Measurements from ENCODE around the gene HRC.
A peak's percentile ranks its signal among the peaks of the same experiment; 100 is the strongest.
"Not testable (repeated sequence)": the region's sequence is repeated elsewhere in the genome, so short reads cannot be mapped to it uniquely, and the experiment has no call there.

Gene HRC

DNA sequence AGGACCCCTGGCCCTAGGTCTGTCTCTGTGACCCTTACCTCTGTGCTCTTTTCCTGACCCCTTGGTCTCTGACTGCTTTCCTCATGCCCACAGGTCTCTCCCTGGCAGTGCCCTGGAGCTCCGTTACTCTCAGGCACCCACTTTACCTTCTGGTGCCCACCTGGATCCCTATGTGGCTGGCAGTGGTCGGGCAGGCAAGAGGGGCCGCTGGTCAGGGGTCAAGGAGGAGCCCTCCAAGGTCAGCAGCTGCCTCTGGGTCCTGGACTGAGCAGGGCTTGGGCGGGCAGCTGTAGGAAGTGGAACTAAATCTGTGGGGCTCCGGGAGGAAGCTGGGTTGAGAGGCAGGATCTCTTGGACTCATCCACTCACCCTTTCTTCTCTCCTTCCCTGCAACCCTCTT is 19.5 kb downstream of the HRC start:
- no peak for DNase-seq (ENCODE audit: low read depth in 2 of 2)

DNA sequence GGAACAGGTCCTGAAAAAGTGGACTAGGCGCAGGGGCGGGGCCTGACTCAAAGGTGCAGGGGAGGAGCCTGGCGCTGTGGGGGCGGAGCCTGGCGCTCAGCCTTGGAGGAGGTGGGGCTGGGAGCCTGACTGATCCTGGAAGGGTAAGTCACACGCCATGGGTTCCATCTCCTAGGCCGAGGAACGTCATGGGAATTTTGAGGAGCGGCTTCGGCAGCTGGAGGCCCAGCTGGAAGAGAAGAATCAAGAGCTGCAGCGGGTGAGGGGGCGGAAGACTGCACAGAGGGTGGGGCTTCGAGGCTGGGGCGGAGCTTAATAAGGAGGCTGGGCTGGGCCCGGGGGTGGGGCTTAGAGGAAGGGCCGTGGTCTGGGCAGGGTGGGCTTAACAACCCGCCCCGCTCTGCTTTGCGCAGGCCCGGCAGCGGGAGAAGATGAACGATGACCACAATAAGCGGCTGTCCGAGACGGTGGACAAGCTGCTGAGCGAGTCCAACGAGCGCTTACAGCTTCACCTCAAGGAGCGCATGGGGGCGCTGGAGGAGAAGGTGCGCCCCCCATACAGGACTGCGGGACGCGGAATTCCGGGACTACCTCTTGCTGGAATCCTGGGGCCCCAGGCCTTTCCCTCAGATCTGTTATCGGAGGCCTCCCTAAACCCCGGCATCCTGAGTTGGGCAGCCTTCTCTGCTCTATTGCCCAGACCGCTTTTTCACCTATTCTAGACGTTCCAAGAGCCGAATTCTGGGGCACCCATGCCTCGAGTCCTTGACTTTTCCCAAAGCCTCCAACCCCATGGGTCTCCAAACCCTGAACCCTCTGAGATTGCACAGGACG is 21.4 kb downstream of the HRC start:
- peak in 1 of 2 donors; percentile 55 for DNase-seq (ENCODE audit: low read depth in 2 of 2)

DNA sequence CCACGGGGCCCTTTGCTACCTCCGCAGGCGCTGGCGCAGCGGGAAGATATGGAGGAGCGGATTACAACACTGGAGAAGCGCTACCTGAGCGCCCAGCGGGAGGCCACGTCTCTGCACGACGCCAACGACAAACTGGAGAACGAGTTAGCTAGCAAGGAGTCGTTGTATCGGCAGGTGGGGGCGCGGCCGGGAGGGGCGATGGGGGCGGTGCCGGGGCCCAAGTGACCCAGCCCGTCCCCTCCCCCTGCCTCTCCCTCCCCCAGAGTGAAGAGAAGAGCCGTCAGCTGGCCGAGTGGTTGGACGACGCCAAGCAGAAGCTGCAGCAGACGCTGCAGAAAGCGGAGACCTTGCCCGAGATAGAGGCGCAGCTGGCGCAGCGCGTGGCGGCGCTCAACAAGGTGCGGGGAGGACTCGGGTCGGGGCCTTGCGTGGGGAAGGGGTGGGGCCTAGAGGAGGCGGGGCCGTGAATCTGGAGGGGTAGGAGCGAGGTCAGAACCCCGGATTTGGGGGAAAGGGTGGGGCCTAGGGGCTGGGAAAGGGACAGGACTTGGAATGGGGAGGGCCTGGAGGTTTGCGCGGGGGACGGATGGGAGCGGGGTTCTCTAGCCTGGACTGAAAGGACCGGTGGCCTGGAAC is 22.1 kb downstream of the HRC start:
- DNase-seq (ENCODE audit: low read depth in 2 of 2) = no peak

DNA sequence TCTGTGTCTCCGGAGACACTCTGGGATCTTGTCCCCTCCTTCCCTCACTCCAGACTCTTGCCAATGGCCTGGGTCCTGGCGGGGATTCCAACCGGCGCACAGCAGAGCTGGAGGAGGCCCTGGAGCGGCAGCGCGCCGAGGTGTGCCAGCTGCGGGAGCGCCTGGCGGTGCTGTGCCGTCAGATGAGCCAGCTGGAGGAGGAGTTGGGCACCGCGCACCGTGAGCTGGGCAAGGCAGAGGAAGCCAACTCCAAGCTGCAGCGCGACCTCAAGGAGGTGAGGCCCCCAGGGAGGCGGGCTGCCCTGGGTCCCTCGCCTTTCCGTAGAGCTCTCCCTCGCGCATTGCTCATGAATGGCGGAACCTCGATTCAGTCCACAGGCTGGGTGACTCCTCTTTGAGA is 24.9 kb downstream of the HRC start:
- DNase-seq (ENCODE audit: low read depth in 2 of 2) = no peak

DNA sequence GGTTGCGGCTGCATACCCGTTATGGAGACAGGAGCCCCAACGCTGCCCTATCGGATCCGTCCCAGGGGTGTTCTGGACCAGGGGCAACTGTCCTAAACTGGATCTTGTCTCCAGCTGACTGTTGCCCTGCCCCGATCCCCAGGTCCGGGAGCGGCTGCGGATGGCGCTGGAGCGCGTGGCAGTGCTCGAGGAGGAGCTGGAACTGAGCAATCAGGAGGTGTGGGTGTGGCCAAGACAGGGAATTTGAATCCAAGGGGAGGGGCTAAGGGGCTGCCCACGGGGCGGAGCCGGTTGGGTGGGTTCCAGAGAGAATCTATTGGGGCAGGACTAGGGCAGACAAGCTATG is 26.0 kb downstream of the HRC start:
- DNase-seq (ENCODE audit: low read depth in 2 of 2) = no peak

DNA sequence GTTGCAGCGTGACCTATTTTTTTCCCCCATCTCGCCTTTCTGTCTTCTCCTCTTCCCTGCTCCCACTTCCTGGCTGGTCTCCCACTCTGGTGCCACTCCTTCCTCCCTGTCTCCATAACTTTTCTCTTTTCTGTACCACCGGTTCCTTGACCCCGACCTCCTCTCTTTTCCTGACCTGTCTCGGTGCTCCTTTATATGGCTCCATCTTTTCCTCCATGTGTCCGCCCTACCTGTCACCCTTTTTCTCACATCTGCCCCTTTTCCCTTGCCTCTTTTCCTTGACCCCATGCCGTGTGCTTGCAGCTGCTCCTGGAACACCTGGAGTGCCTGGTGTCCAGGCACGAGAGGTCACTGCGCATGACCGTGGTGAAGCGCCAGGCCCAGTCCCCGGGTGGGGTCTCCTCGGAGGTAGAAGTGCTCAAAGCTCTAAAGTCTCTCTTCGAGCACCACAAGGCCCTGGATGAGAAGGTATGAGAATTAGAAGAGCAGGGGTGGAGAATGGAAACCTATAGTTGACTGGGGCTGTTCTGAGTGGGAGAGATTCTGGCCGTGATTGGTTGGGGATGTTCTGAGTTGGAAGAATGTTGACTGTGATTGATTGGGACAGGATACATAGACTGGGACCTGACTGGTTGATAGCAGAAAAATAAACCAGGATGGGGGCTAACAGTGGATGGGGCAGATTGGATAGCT is 26.5 kb downstream of the HRC start:
- no peak for DNase-seq (ENCODE audit: low read depth in 2 of 2)

DNA sequence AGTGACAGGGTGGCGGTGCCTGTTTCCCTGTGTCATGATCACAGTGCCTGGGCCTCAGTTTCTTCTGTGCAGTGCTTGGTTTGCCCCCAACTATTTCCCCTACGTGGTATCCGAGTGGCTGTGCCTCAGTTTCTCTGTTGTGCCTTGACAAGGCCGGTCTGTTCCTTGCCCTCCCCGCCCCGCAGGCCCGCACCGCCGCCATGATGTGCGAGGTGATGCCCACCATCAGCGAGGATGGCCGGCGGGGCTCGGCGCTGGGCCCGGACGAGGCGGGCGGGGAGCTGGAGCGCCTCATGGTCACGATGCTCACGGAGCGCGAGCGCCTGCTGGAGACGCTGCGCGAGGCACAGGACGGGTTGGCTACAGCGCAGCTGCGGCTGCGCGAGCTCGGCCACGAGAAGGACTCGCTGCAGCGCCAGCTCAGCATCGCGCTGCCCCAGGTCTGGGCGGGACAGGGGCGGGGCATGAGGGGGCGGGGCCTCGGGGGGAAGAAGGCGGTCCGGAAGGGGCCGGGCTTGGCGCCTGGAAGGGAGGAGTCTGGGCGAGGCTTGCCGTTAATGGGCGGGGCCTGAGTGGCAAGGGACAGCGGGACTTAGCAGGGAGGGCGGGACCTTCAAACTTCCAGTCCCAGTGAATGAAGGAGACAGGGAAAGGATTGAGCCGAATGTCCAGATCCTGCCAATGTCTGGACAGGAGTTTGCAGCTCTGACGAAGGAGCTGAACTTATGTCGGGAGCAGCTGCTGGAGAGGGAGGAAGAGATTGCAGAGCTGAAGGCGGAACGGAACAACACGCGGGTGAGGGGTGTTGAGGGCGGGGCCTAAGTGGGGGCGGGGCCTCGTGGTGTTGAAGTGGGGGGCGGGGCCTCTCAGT is 27.3 kb downstream of the HRC start:
- peak; percentile 91 to 95 for DNase-seq (ENCODE audit: low read depth in 2 of 2)

DNA sequence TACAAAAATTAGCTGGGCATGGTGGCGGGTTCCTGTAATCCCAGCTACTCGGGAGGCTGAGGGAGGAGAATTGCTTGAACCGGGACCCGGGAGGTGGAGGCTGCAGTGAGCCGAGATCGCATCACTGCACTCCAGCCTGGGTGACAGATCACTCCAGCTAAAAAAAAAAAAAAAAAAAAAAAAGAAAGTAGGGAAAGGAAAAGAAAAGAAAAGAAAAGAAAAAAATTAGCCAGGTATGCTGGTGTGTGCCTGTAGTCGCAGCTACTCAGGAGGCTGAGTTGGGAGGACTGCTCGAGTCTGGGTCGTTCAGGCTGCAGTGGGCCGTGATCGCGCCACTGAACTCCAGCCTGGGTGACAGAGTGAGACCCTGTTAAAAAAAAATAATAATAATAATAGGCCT is 28.0 kb downstream of the HRC start:
- not testable (repeated sequence) for DNase-seq (ENCODE audit: low read depth in 2 of 2)

DNA sequence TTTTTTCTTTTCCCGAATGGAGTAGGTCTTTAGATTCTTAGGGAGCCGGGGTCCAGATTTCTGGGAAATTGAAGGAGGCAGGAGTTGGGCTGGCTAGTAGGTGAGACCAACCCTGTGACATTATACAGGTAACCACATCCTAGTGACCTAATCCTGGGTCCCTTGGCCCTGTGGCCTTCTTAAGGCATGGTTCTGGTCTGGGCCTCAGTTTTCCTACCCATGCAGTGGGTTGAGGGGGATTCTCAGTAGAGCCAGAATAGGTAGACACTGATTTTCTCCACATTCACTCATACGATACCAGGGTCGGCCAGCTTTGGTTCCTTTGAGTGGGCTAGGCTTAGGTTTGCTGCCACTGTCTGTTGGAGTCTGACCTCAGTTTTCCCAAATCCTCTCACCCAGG is 28.6 kb downstream of the HRC start:
- DNase-seq (ENCODE audit: low read depth in 2 of 2) = no peak

DNA sequence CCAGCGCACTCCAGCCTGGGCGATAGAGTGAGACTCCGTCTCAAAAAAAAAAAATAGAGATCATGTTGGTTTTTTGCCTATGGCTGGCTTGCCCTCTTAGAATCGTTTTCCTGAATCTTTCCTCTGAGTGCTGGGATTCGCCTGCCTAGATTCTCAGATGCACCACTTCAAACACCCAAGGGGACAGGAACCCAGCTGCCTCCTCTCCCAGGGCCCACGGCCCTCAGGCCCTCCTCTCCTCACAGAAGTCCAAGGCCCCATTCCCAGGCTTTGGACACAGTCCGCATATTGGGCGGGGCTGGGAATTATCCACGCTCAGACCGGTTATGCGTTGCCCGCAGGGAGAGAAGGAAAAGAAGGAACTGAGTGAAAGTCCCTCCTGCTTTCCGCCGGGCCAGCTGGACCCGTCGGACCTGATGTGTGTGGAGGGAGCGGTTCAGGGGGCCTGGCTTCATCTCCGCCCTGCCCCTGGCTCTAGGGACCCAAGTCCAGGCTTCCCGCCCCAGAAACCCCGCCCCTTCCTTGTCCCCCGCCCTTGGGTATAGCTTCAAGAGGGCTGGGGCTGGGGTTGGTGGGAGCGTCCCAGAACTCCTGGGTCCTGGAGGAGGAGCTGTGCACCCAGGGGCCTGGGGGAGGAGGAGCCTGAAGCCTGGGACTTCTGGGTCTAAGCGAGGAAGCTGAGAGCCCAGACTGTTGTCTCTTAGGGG is 30.0 kb downstream of the HRC start:
- DNase-seq (ENCODE audit: low read depth in 2 of 2) = no peak

DNA sequence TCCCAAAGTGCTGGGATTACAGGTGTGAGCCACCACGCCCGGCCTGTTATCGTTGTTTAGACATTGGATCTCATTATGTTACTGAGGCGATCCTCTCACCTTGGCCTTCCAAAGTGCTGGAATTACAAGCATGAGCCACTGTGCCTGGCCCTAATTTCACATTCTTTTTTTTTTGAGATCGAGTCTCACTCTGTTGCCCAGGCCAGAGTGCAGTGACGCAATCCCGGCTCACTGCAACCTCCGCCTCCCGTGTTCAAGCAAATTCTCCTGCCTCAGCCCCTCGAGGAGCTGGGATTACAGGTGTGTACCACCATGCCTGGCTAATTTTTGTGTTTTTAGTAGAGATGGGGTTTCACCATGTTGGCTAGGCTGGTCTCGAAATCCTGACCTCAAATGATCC is 31.9 kb downstream of the HRC start:
- DNase-seq (ENCODE audit: low read depth in 2 of 2) = not testable (repeated sequence)

DNA sequence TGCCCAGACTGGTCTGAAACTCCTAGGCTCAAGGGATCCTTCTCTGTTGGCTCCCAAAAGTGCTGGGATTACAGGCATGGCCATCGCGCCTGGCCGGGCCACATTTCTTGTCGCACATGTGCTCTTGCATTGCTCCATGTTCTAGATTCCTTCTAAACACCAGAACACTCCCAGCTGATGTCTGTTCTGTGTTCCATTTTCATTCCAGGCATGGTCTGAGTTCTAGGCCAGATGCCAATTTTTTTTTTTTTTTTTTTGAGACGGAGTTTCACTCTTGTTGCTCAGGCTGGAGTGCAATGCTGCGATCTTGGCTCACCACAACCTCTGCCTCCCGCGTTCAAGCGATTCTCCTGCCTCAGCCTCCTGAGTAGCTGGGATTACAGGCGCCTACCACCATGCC is 33.4 kb downstream of the HRC start:
- DNase-seq (ENCODE audit: low read depth in 2 of 2) = not testable (repeated sequence)

DNA sequence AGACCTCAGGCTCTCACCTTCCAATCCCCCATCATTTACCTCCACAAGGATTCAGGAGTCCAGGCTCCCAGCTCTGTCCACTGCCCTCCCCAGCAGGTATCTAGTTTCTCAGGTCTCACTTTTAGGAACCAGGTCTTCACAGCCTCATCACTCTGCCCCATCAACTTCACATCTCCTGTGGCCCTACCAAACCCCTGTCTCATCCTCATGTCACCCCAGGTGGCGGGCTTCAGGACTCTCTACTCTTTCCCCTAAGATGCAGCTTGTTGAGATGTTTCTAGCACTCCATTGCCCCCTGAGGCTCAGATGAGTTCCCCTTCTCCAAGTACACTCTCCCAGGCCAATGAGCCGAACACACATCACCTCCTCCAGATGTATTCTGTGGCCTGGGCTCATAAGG is 34.3 kb downstream of the HRC start:
- DNase-seq (ENCODE audit: low read depth in 2 of 2) = no peak

DNA sequence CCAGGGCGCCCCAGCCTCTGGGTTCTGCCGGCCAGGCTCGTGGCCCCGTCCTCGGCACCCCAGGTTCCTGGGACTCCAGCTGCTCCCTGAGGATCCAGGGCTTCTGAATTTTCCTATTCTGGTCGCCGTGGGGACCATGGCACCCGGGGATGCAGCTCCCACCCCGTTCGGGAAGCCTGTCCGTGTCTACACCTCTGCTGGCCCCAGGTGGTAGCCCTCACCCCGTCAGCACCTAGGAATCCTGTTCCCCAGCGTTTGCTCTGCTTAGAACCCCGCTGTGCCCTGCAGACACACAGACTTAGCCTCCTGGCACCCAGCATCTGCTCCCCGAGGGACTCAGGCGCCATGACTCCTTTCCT is 34.9 kb downstream of the HRC start:
- DNase-seq (ENCODE audit: low read depth in 2 of 2) = no peak

DNA sequence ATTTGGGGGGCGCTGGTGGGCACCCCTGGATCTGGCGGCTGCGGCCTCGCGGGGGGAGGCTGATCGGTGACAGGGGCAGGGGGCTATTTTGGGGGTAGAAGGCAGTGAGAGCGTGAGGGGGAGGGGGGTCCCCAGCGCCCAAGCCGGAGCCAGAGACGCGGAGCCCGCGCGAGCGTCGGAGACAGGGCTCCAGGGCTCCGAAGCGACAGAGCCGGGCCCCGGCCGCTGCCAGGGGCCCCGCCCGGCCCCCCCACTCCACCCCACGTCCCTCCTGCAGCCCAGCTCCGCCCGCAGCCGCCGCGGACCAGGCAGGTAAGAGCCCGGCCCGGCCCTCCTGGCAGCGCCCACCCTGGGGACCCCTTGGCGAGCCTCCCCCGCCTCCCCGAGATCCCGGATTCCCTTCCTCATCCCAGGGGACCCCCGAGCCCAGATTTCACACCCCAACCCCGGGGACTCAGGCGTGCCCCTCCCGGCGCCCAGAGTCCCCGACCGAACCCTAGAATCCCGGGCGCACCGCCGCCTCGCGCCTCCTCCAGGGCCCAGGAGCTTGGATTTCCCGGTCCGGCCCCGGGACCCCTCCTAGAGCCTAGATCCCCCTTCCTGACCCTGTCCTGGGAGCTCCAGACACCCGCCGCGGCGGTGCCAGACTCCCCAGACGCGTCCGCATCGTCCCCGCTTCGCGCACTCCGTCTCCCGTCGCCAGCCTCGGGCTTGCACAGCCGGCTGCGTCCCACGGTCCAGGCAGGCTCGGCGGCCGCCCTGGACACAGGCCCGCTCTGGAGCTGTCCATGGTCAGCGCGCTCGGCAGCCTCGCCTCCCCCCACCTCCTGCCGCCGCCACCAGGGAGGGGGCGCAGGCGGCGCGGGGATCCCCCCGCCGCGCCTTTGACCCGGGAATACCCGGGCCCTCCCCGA is 35.5 kb downstream of the HRC start, which contains the start of gene PPFIA3:
Gene PPFIA3 (plus strand): TSS at position 134 of the 914 bp plus-strand sequence. CDS start 8,330 bp downstream, outside the sequence.
- no peak for DNase-seq (ENCODE audit: low read depth in 2 of 2)

DNA sequence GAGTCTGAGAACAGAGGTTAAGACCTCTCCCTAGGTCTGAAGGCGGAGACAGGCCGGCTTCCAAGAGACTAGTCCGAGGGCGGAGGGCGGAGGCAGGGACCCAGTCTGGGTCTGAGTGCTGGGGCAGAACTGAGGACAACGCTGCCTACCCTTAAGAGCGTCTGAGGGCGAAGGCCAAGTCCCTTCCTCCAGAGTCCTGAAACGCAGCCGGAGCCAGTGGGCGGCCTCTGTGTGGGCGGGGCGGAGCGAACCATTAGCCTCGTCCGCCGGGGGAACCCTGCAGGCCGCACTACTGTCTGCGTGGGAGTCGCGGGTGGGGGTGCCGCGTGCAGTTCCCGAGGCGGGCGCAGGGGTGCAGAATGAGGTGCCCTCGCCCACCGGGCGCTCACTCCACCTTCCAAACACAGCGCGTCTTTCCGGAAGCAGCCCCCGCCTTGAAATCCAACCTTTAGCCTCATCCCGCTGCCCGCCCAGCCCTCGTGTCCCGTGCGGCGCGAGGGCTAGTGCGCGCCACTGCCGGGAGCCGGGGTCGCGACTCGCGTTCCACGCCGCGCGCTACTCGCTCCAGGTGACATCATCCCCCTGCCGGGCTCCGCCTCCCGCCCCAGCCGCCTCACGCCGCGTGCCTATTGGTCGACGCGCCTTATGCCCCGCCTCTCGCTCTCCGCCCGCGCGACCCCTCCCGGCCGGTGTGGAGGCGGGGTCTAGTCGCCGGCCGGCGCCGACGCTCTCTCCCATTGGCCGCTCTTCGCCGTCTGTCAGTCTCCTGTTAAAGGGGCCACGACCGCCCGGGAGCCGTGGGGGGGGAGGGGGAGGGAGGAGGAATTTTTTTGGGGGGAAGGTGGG is 36.4 kb downstream of the HRC start, which contains the start of gene C19orf73:
Gene C19orf73 (minus strand): TSS at position 579 of the 846 bp plus-strand sequence. CDS start 121 bp downstream, at position 458.
- peak; percentile 91 to 93 for DNase-seq (ENCODE audit: low read depth in 2 of 2)

DNA sequence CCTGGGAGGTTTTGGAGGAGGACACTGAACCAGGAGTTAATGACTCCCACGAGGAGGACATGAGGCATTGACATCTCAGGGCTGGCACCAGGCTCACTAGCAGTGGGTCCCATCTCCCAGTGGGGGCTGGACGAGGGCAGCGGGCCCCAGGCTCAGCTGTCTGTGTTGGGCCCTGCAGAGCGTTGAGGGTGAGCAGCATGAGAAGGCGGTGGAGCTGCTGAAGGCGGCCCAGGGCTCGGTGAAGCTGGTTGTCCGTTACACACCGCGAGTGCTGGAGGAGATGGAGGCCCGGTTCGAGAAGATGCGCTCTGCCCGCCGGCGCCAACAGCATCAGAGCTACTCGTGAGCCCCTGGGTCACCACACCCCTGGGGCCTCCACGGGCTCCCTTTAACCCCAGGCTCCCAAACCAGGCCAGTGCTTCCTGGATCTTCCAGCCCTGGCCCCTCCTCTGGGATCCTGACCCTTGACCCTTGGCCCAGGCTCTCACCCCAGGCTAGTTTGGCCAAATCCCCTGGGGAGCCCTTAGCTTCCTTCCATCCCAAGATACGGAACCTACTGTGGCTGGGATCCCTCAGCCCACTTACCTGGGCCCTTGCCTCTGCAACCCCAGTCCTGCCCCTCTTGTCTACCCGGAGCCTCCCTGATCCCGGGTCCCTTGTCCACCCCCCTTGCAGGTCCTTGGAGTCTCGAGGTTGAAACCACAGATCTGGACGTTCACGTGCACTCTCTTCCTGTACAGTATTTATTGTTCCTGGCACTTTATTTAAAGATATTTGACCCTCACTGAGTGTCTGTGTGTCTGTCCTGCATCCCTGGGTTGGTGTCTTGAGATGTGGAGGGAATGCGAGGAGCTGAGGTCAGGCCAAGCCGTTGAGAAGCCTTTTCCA is 37.3 kb downstream of the HRC start:
- DNase-seq (ENCODE audit: low read depth in 2 of 2) = no peak

DNA sequence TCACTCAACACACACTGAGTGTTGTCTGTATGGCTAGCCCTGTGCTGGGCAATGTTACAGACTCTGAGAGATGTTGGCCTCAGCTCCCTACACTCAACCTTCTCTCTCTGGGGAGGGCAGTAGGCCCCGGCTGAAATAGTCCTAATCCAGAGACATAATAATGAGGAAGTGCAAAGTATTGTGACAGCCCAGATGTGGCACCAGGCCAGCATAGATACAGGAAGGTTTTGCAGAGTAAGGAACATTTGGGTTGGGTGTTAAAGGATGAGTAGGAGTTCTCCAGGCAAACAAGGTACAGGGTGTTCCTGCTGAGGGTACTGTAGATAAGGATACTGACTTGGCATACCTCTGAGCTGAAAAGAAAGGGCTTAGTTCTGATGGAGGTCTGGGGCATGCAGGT is 38.7 kb downstream of the HRC start:
- no peak for DNase-seq (ENCODE audit: low read depth in 2 of 2)

Measured in stimulated activated CD4-positive, alpha-beta T cell treated with anti-CD3 and anti-CD28 coated beads, Interleukin-4, amount 100 ng/mL, for 48 hours (primary cell).